GM18508 (cell line): ENCODE results near the gene JAM3.
"Not testable (repeated sequence)": the region's sequence is repeated elsewhere in the genome, so short reads cannot be mapped to it uniquely, and the experiment has no call there.

Experiments used
- ATAC-seq: cut with Tn5 transposase; IDR thresholded peaks from one replicate; pipeline ENCODE4 v1.9.1; 2021; ENCODE audit warnings: moderate number of reproducible peaks; ENCODE audit not compliant: insufficient read depth, unreplicated experiment

The JAM3 gene

DNA sequence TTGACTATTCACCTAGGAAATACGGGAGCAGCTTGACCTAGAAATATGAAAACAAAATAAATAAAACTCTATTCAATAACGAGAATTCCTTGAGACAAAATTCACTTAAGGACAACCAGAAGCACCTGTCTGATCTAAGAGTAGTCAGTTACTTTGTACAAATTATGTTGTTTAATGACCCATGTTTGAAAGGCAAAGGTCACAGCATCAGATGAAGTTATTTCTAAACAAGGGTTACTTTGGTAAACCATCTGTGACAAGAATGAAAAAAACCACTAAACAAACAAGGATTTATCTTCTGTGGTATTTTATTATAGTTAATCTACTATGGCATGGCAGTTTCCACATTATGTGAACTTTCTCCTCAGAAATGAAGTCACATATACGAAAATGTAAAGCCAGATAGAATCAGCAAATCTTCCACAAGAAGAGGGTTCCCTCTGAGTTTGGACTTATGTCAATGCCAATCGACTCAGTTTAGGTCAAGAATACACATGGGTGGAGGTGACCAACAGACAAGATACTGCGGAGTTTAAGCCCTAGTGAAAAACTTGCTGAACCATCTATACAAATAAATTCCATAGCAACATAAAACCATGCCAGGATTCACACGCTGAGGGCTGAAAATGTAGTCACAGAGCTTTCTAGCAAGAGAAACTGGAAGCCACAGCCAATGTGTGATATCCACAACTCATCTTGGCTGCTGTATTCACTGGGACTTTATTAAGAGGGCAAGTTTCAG lies 101.5 kb downstream of the JAM3 start:
- no peak for ATAC-seq

DNA sequence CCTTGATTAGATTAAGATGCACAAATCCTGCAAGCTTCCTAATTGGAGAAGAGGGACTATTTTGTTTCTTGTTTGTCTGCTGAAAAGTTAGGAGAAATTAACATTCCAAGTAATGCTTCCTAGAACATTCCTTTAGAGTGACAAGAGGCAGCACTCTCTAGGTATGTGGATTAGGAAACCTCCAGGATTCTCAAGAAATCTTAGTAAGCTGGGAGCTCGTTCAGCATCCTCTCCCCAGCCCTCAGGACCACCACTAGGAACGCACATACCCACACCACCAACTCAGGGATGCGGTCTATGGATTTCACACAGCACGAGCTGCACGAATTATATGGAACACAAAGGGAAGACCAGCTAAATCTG lies 102.0 kb downstream of the JAM3 start:
- no peak for ATAC-seq

DNA sequence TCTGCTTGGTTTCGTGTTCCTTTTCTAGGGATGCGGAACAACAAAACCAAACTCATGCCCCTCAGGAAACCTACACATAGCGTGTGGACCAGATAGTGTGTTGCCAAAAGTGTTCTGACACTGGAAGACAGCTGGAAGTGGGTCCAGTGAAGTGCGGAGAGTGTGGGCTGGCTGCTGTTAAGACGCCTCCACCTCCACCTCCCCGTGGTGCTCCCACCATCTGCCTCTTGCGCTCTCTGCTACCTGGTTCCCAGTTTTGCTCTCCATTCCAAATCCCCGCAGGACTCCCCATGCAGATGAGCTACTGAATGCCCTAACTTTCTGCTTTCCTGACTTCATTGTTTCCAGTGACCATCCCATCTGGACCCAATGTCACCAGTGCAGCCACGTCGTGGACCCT lies 103.1 kb downstream of the JAM3 start:
- no peak for ATAC-seq

DNA sequence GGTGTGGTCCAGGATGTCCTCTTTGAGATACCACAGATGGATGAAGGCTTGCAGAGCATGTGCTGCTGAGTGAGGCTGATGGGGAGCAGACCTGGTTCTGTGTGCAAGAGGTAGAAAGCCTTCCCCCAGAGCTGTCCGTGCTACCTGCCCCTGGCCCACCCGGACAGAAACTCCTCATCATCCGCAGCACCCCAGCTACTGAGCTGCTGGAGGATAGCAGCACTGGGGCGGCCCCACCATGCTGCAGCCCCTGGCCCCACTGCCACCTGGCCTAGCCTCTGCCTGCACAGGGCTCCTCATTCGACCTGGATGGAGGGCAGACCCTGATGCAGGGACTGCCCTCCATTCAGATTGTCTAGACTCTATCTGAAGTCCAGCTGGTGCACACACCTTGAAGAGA lies 104.4 kb downstream of the JAM3 start:
- no peak for ATAC-seq

DNA sequence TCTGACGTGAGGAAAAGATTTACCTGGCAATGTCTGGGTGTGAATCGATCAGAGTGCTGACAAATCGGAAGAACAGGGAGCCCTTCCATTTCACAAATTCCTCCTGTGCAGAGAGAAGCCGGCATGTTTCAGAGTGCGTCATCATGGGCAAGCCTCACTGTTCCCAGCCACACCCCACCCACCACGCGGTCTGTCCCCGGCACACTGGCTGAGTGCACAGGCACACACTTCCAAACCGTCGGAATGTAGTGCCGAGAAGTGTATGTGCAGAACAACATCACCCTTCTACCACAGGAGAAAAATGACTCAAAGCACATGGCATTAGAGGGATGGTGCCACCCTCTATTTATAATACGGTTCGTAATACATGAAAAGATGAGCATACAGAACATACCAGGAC lies 107.4 kb downstream of the JAM3 start:
- ATAC-seq: no peak

DNA sequence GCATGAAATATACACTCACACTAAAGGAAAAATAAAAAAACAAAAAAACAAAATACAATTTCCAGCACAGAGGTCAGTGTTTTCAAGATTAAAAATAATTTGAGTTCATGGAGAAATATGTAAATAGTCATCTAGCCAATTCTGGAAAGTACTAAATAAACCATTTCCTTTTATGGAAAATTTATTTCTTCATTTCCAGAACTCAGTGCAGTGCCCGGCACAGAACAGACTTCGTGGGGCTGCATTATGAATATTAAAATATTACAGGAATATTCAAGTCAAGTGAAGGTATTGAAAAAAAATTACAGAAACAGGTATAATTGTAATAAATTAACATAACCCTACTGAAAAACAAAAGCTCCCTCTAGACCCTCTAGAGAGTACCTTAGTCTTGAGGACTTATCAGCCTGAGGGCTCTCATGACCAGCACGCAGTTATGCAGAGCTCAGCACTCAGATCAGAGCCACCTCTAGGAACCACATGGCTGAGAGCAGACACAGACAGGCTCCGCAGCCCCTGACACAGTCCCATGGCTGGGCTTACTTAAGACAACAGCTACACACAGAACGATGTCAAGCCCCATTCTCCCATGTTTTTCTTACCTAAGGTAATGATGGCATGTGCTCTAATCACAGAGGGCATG lies 109.3 kb downstream of the JAM3 start:
- ATAC-seq: no peak

DNA sequence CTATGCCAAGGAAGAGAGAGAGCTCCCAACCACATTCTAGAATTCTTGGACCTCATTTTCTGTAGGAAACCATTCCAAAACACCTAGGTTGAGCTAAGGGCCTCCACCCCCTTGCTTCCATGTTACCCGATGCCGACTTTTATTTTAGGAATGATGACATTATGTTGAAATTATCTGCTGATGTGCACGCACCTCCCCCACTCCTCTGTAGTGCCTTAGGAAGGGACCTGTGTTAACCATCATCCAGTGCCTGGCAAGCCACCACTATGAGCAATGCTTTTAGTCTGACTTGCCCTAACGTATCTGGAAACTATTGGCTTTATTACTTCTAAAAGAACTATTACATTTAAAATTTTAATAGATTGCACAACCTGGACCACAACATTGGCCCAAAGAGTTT lies 112.8 kb downstream of the JAM3 start:
- ATAC-seq: no peak

DNA sequence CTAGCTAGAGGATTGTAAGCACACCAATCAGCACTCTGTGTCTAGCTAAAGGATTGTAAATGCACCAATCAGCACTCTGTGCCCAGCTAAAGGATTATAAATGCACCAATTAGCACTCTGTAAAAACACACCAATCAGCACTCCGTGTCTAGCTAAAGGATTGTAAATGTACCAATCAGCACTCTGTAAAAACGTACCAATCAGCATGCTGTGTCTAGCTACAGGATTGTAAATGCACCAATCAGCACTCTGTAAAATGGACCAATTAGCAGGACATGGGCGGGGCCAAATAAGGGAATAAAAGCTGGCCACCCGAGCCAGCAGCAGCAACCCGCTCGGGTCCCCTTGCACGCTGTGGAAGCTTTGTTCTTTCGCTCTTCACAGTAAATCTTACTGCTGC lies 119.2 kb downstream of the JAM3 start:
- not testable (repeated sequence) for ATAC-seq

DNA sequence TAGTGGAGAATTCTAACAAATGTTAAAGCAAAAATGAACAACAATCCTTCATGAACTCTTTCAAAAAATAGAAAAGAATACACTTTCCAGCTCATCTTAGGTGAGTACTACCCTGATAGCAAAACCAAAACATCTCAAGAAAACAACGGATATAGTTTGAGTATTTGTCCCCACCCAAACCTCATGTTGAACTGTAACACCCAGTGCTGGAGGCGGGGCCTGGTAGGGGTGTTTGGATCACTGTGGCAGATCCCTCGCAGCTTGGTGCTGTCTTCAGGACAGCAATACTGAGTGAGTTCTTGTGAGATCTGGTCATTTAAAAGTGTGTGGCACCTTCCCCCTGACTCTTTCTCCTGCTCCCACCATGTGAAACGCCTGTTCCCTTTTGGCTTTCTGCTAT lies 127.9 kb downstream of the JAM3 start:
- no peak for ATAC-seq

DNA sequence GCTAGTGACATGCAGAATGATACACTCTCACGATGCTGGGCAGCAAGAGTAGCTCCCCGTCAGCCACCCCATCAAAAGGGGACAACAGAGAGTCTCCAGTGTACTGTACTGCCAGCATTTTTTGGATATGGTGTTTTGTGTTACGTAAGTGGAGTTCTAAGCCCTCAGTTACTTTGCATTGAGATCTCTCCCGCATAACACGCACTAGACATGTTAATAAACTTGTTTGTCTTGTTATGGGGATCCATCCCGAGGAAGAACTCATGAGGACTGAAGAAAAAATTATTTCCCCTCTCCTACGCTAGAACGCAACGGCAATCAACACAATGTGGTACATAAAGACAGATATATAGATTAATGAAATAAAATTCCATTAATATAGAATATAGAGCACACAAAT lies 130.7 kb downstream of the JAM3 start:
- no peak for ATAC-seq

DNA sequence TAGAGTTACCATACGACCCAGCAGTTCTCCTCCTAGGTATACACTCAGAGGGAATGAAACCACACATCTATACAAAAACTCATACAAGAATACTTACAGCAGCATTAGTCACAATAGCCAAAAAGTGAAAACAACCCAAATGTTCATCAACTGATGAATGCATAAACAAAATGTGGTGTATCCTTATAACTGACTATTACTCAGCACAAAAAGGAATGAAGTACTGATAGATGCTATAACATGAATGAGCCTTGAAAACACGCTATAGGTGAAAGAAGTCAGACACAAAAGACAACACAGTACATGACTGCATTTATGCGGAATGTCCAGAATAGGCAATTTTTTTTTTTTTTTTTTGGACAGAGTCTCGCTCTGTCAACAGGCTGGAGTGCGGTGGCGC lies 131.8 kb downstream of the JAM3 start:
- no peak for ATAC-seq
